Measurements from ENCODE around the gene PLPP4.

The PLPP4 gene

DNA sequence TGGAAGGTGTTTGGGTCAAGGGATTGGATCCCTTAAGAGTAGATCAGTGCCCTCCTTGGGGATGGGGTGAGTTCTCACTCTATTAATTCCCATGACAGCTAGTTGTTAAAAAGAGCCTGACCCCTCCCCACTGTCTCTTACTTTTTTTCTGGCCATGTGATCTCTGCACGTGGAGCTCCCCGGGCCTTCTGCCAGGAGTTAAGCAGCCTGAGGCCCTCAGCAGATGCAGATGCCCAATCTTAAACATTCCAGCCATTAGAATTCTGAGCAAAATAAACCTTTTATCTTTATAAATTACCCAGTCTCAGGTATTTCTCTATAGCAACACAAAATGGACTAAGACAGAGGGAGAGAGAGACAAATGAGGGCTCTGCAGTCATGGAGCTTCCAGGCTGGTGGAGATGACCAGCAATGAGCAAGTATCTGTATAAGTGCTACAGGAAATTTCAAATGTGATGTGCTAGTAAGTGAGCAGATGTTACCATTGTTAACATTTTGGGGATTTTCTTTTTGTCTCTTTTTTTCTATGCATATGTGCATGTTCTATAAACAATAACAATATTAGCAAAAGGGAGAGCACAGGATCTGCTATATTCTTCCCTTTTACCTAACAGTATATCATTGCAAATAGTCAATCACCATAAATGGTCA lies 26.7 kb downstream of the PLPP4 start:
- TF ChIP-seq FOXP2 (optimal IDR thresholded peaks at IDR 0.05; ENCODE audit: borderline replicate concordance, extremely low read depth, extremely low read length, insufficient read depth) (no peak), SIN3A (IDR thresholded peaks at IDR 0.05; ENCODE audit: borderline replicate concordance, insufficient read depth, low read length) (no peak), TAF1 (IDR thresholded peaks at IDR 0.05; ENCODE audit: borderline replicate concordance, insufficient read depth, low read length) (no peak)

- TF ChIP-seq REST (IDR thresholded peaks at IDR 0.05; ENCODE audit: insufficient read depth in 1 of 2, low read depth in 2 of 2, low read length in 2 of 2) (no peak), POLR2AphosphoS5 (IDR thresholded peaks at IDR 0.05; ENCODE audit: low read depth, low read length) (no peak), SIN3A (IDR thresholded peaks at IDR 0.05; ENCODE audit: borderline replicate concordance, insufficient read depth, low read length) (no peak), TAF1 (IDR thresholded peaks at IDR 0.05; ENCODE audit: borderline replicate concordance, insufficient read depth, low read length) (no peak), FOXP2 (optimal IDR thresholded peaks at IDR 0.05; ENCODE audit: borderline replicate concordance, extremely low read depth, extremely low read length, insufficient read depth) (no peak)
These were observed 28.9 kb downstream of the PLPP4 start for GRCh38 chr10:120485946-120486345.

DNA sequence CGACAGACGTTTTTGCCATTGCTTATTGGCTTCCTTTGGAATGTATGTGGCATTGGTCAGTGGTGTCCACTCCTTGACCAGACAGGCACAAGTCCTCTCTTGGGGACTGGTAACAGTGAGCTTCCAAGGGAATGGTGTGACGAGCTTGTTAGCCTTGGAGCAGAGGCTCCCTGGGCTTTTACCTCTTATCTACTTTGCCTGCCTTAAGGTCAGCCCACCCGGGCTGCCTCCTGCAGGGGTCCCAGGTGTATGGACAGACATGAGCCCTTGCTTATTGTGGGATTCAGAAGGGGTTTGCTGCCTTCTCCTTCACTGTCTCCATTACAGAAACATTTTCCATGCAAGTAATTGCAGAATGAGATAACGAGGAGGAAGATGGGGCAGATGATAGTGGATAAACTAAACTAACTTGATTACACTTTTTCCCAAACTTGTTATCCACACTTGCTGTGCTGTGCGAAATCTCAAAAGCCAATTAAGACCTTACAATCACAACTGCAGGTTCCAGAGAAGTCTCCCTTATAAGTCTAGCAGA lies 29.7 kb downstream of the PLPP4 start:
- TF ChIP-seq TAF1 (IDR thresholded peaks at IDR 0.05; ENCODE audit: borderline replicate concordance, insufficient read depth, low read length) (no peak), REST (IDR thresholded peaks at IDR 0.05; ENCODE audit: insufficient read depth in 1 of 2, low read depth in 2 of 2, low read length in 2 of 2) (no peak), POLR2AphosphoS5 (IDR thresholded peaks at IDR 0.05; ENCODE audit: low read depth, low read length) (no peak), SIN3A (IDR thresholded peaks at IDR 0.05; ENCODE audit: borderline replicate concordance, insufficient read depth, low read length) (no peak), FOXP2 (optimal IDR thresholded peaks at IDR 0.05; ENCODE audit: borderline replicate concordance, extremely low read depth, extremely low read length, insufficient read depth) (no peak)

GRCh38 chr10:120490288-120490687 lies 33.3 kb downstream of the PLPP4 start:
- TF ChIP-seq TAF1 (IDR thresholded peaks at IDR 0.05; ENCODE audit: borderline replicate concordance, insufficient read depth, low read length) (no peak), POLR2AphosphoS5 (IDR thresholded peaks at IDR 0.05; ENCODE audit: low read depth, low read length) (no peak), FOXP2 (optimal IDR thresholded peaks at IDR 0.05; ENCODE audit: borderline replicate concordance, extremely low read depth, extremely low read length, insufficient read depth) (no peak), SIN3A (IDR thresholded peaks at IDR 0.05; ENCODE audit: borderline replicate concordance, insufficient read depth, low read length) (no peak), REST (IDR thresholded peaks at IDR 0.05; ENCODE audit: insufficient read depth in 1 of 2, low read depth in 2 of 2, low read length in 2 of 2) (no peak)

DNA sequence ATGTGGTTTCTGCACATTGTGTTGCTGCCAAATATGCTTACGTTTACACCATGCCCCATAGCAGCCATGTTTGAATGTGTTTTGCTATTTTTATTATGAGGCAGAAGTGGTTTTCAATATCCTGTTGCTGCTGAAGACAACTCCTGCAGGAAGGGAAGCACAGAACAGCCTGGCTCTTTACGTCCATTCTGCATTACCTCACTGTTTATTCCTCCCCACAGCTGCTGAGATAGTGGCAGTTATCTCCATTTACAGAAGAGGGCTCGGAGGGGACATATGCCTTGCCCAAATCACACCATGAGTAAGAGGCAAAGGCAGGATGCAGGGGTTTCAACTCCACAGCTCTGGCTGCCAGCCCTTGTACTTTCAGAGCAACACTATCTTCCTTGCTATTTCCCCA lies 35.3 kb downstream of the PLPP4 start:
- TF ChIP-seq SIN3A (IDR thresholded peaks at IDR 0.05; ENCODE audit: borderline replicate concordance, insufficient read depth, low read length) (no peak), POLR2AphosphoS5 (IDR thresholded peaks at IDR 0.05; ENCODE audit: low read depth, low read length) (no peak), TAF1 (IDR thresholded peaks at IDR 0.05; ENCODE audit: borderline replicate concordance, insufficient read depth, low read length) (no peak), REST (IDR thresholded peaks at IDR 0.05; ENCODE audit: insufficient read depth in 1 of 2, low read depth in 2 of 2, low read length in 2 of 2) (no peak), FOXP2 (optimal IDR thresholded peaks at IDR 0.05; ENCODE audit: borderline replicate concordance, extremely low read depth, extremely low read length, insufficient read depth) (no peak)

Measured in PFSK-1 (cell line).